ENCODE data around the gene B3GALNT1.

DNA sequence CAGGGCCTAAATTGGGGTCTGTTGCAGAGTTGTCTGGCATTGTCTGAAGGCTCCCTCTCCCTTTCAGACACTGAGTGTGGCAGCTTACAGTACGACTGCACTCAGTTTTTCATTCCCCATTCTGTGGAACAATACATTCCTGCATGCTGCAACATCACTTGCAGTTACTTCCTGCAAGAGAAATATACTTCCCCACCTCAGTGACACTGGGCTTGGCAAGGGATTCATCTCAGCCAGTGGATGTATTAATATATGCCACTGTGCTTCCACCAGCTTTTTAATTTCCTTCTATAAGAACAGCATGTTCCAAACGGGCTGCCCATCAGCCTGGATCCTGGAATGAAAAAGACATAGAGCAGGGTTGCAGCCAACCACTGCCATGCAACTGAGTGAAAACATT lies 23.1 kb downstream of the B3GALNT1 start:
- TF ChIP-seq CTCF (conservative IDR thresholded peaks at IDR 0.05 in 1 of 2, IDR thresholded peaks at IDR 0.05 in 1 of 2; ENCODE audit: low read depth in 1 of 2, low read length in 2 of 2): no peak
- TF ChIP-seq EZH2 (IDR thresholded peaks at IDR 0.05; ENCODE audit: low read length, missing control alignments): no peak
